ENCODE measurements around the gene GPC5.
"Not testable (repeated sequence)": the region's sequence is repeated elsewhere in the genome, so short reads cannot be mapped to it uniquely, and the experiment has no call there.

Gene GPC5

GRCh38 chr13:91649456-91649855 lies 251.0 kb downstream of the GPC5 start:
- DNase-seq (ENCODE audit: low read depth in 2 of 2): no peak

- no peak for DNase-seq (ENCODE audit: low read depth in 2 of 2)
These were observed 254.2 kb downstream of the GPC5 start for GRCh38 chr13:91652404-91653301.

GRCh38 chr13:91655731-91656130 lies 257.3 kb downstream of the GPC5 start:
- DNase-seq (ENCODE audit: low read depth in 2 of 2): no peak

- no peak for DNase-seq (ENCODE audit: low read depth in 2 of 2)
These were observed 258.9 kb downstream of the GPC5 start for GRCh38 chr13:91657283-91657682.

- DNase-seq (ENCODE audit: low read depth in 2 of 2): no peak
These were observed 261.0 kb downstream of the GPC5 start for GRCh38 chr13:91659256-91660075.

GRCh38 chr13:91660076-91660415 lies 261.6 kb downstream of the GPC5 start:
- no peak for DNase-seq (ENCODE audit: low read depth in 2 of 2)

- DNase-seq (ENCODE audit: low read depth in 2 of 2): no peak
These were observed 263.5 kb downstream of the GPC5 start for GRCh38 chr13:91661692-91662490.

GRCh38 chr13:91664039-91664438 lies 265.6 kb downstream of the GPC5 start:
- DNase-seq (ENCODE audit: low read depth in 2 of 2): no peak

- no peak for DNase-seq (ENCODE audit: low read depth in 2 of 2)
These were observed 269.1 kb downstream of the GPC5 start for GRCh38 chr13:91667486-91667885.

GRCh38 chr13:91668866-91669495 lies 270.6 kb downstream of the GPC5 start:
- DNase-seq (ENCODE audit: low read depth in 2 of 2): no peak

- not testable (repeated sequence) for DNase-seq (ENCODE audit: low read depth in 2 of 2)
These were observed 275.9 kb downstream of the GPC5 start for GRCh38 chr13:91674347-91674746.

GRCh38 chr13:91684746-91685145 lies 286.3 kb downstream of the GPC5 start:
- no peak for DNase-seq (ENCODE audit: low read depth in 2 of 2)

- no peak for DNase-seq (ENCODE audit: low read depth in 2 of 2)
These were observed 292.5 kb downstream of the GPC5 start for GRCh38 chr13:91690944-91691343.

GRCh38 chr13:91693466-91693865 lies 295.0 kb downstream of the GPC5 start:
- no peak for DNase-seq (ENCODE audit: low read depth in 2 of 2)

GRCh38 chr13:91698308-91698707 lies 299.9 kb downstream of the GPC5 start:
- no peak for DNase-seq (ENCODE audit: low read depth in 2 of 2)

GRCh38 chr13:91698767-91699166 lies 300.3 kb downstream of the GPC5 start:
- DNase-seq (ENCODE audit: low read depth in 2 of 2): no peak

- DNase-seq (ENCODE audit: low read depth in 2 of 2): no peak
These were observed 301.4 kb downstream of the GPC5 start for GRCh38 chr13:91699863-91700262.

- DNase-seq (ENCODE audit: low read depth in 2 of 2): no peak
These were observed 303.6 kb downstream of the GPC5 start for GRCh38 chr13:91701975-91702374.

GRCh38 chr13:91702411-91702810 lies 304.0 kb downstream of the GPC5 start:
- no peak for DNase-seq (ENCODE audit: low read depth in 2 of 2)

- DNase-seq (ENCODE audit: low read depth in 2 of 2): no peak
These were observed 306.0 kb downstream of the GPC5 start for GRCh38 chr13:91704398-91704797.

GRCh38 chr13:91708558-91708957 lies 310.1 kb downstream of the GPC5 start:
- DNase-seq (ENCODE audit: low read depth in 2 of 2): no peak

GRCh38 chr13:91709180-91709579 lies 310.8 kb downstream of the GPC5 start:
- DNase-seq (ENCODE audit: low read depth in 2 of 2): no peak
